Fibroblast of mammary gland (primary cell): ENCODE data around the gene CBLB.
A peak's percentile ranks its signal among the peaks of the same experiment; 100 is the strongest.

Source experiments
- DNase-seq: peaks from one replicate; pipeline ENCODE4 v3.0.0-alpha.2; 2010; ENCODE audit warnings: low read depth
- H3K4me3 ChIP-seq: 2 replicates; pipeline ENCODE4 v1.5.1; 2011; ENCODE audit warnings: low read depth, mild to moderate bottlenecking, low read length, moderate library complexity; ENCODE audit not compliant: control insufficient read depth
- CTCF ChIP-seq: conservative IDR thresholded peaks from 2 replicates; pipeline ENCODE4 v1.5.1; 2011; ENCODE audit warnings: low read depth, low read length, inconsistent platforms; ENCODE audit not compliant: control insufficient read depth, insufficient read depth

The CBLB gene

DNA sequence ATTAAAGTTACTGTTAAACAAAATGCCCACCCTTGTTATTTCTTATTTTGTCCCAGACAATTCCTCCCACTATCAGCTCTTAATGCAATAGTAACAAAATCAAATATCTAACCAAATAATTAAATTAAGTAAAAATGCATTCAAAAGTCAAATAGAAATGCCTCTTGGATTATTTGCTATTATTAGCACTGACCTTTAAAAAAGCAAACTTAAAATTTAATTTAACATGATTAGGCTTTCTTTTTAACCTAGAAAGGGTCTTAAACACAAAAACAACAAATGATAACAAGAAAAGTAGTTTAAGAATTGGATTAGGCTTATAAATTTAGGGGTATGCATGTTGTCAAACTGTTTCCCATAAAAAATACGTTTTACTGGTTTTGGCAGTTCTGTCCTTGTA lies 159.8 kb downstream of the CBLB start:
- TF ChIP-seq CTCF, result no peak
- H3K4me3 ChIP-seq, result no peak overlapping the region
- DNase-seq, result no peak

GRCh38 chr3:105707009-105707408 lies 161.8 kb downstream of the CBLB start:
- no peak for TF ChIP-seq CTCF
- no peak overlapping the region for H3K4me3 ChIP-seq
- DNase-seq, result no peak

DNA sequence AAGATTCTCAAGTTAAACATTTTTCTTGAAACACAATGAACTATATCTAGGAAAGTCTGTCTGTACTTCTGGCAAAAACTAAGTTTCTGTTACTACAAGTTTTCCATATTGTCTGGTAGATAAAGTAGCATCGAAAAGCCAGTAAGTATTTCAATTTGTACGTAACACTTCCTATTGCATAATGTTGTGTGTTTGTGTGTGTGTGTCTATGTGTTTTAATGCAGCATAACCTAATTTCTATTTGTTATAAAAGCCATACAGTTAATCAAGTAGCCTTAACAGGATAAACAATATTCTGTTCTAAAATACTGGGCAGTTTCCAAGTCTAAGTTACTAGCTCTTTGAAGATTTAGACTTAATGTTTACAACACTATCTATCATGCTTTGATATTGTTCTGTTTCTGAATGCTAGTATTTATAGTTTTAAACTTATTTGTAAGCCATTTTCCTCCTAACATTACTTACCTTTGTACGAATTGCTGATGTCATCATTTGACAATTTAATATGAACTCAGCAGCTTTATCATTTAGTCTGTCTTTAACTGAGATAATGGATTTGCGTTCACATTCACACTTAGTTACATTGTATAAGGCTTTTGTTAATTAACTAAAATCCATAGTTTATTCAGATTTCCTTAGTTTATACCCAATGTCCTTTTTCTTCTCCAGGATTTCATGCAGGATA lies 163.9 kb downstream of the CBLB start:
- DNase-seq, result no peak
- H3K4me3 ChIP-seq, result no peak overlapping the region
- TF ChIP-seq CTCF, result no peak

- TF ChIP-seq CTCF, result no peak
- no peak overlapping the region for H3K4me3 ChIP-seq
- DNase-seq, result no peak
Measured at GRCh38 chr3:105700575-105700974, 168.2 kb downstream of the CBLB start.

DNA sequence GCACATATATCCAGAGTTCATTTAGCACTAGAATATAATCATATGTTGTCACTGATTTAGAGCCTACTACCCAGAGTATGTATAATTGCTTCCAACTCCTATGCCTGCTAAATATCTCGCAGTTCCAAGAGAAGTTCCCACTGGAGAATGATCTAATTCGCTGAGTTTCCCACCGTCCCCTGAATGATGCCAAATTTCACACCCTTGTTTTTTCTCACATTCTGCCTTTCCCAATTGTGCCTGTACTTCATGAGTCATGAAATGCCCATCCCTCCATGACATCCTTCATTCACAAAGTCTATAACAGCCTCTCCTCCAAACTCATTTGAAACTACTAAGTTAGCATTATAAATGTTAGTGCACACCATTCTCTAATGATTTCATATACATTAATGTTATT lies 177.2 kb downstream of the CBLB start:
- no peak for TF ChIP-seq CTCF
- DNase-seq, result peak; percentile 81
- H3K4me3 ChIP-seq, result no peak overlapping the region

DNA sequence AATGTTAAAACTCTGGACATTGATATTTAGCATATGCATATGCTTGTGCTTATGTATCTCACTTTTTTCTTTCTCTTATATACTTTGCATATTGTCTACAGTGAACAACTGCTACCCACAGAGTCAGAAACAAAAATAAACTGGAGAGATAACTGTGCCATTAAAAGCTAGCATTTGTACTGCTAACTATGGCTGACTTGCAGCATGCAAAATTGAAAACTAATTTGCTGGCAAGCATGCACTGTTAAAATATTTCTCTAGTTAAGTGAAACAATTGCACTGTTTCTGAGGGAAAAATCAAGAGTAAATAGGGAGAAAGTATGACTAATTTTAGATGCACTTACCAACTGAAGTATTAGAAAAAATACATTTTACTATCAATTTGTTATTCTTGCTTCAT lies 177.8 kb downstream of the CBLB start:
- DNase-seq, result no peak
- TF ChIP-seq CTCF, result no peak

GRCh38 chr3:105688821-105689220 lies 180.0 kb downstream of the CBLB start:
- no peak for TF ChIP-seq CTCF
- no peak overlapping the region for H3K4me3 ChIP-seq
- peak; percentile 7 for DNase-seq

More for the DNA sequence above, 177.8 kb downstream of the CBLB start:
- H3K4me3 ChIP-seq, result no peak overlapping the region
